B cell (primary cell): ENCODE results near the gene NDUFB7.

Source experiments
- CTCF ChIP-seq: fragments of 200-600 bp; IDR thresholded peaks from one replicate; pipeline ENCODE4 v1.8.0; 2022; ENCODE audit warnings: antibody characterized with exemption, mild to moderate bottlenecking
- EZH2 ChIP-seq: IDR thresholded peaks from 2 replicates; pipeline ENCODE4 v1.6.1; 2012; ENCODE audit warnings: borderline replicate concordance, low read depth, mild to moderate bottlenecking, moderate library complexity, low read length; ENCODE audit not compliant: insufficient read depth, poor library complexity, severe bottlenecking

GRCh38 chr19:14577885-14578427 lies 6.1 kb upstream of the NDUFB7 start:
- TF ChIP-seq CTCF (no peak), EZH2 (no peak)
